MM.1S (cell line): Measurements from ENCODE around the gene ASCL1.

Experiments
- EZH2 ChIP-seq: fragments of 300-600 bp; sonication (generic); optimal IDR thresholded peaks from 2 replicates; pipeline ENCODE3; 2017; ENCODE audit warnings: low read depth, mild to moderate bottlenecking, antibody characterized with exemption, low read length, mixed read lengths
- TF ChIP-seq, protein P1 (sequence below): fragments of 300-600 bp; sonication (generic); IDR thresholded peaks from 2 replicates; pipeline ENCODE4 v1.5.1; 2016; ENCODE audit warnings: antibody characterized with exemption, low read length, mixed read lengths

- TF ChIP-seq, protein P1, sequence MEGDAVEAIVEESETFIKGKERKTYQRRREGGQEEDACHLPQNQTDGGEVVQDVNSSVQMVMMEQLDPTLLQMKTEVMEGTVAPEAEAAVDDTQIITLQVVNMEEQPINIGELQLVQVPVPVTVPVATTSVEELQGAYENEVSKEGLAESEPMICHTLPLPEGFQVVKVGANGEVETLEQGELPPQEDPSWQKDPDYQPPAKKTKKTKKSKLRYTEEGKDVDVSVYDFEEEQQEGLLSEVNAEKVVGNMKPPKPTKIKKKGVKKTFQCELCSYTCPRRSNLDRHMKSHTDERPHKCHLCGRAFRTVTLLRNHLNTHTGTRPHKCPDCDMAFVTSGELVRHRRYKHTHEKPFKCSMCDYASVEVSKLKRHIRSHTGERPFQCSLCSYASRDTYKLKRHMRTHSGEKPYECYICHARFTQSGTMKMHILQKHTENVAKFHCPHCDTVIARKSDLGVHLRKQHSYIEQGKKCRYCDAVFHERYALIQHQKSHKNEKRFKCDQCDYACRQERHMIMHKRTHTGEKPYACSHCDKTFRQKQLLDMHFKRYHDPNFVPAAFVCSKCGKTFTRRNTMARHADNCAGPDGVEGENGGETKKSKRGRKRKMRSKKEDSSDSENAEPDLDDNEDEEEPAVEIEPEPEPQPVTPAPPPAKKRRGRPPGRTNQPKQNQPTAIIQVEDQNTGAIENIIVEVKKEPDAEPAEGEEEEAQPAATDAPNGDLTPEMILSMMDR = peak; percentile 19; the same call in 1 of the 2 replicates
- no peak for TF ChIP-seq EZH2
Observed at GRCh38 chr12:102939670-102940222, 17.7 kb upstream of the ASCL1 start.
